Small intestine (tissue), 7 donors: ENCODE results near the gene LLGL2. TPM values are rescaled to one million over a fixed set of nuclear protein-coding genes. Genes with fewer than 3 reads are reported as not detected.

Experiments used
- DNase-seq, 2 donors: peaks; one replicate each; pipeline versions ENCODE4 v3.0.0 to v3.0.0-alpha.2; 2013
- FAIRE-seq: peaks from 2 replicates; lab custom pipeline; 2012; peaks lifted over from hg19 to GRCh38; lab: Jason Lieb, UNC
- H3K27ac ChIP-seq, 3 donors: one replicate each; pipeline ENCODE4 v1.5.1; 2013; ENCODE audit warnings: low read length in 2 of 3, mild to moderate bottlenecking in 2 of 3, control low read depth in 1 of 3, inconsistent platforms in 1 of 3, low read depth in 1 of 3, moderate library complexity in 1 of 3
- H3K27me3 ChIP-seq, 3 donors: one replicate each; pipeline ENCODE4 v1.6.1; 2013; ENCODE audit warnings: low read length in 3 of 3, inconsistent platforms in 1 of 3; ENCODE audit not compliant: control insufficient read depth in 3 of 3, insufficient read depth in 3 of 3
- H3K36me3 ChIP-seq, 3 donors: one replicate each; pipeline ENCODE4 v1.6.1; 2013; ENCODE audit warnings: low read length in 3 of 3, inconsistent platforms in 1 of 3, low read depth in 1 of 3, mild to moderate bottlenecking in 1 of 3, moderate library complexity in 1 of 3; ENCODE audit not compliant: control insufficient read depth in 3 of 3, insufficient read depth in 2 of 3
- H3K4me1 ChIP-seq, 3 donors: one replicate each; pipeline ENCODE4 v1.6.1; 2013; ENCODE audit warnings: low read length in 2 of 3, inconsistent platforms in 1 of 3, low read depth in 1 of 3, mild to moderate bottlenecking in 1 of 3, moderate library complexity in 1 of 3; ENCODE audit not compliant: control insufficient read depth in 3 of 3, insufficient read depth in 2 of 3
- H3K4me3 ChIP-seq, 3 donors: one replicate each; pipeline ENCODE4 v1.5.1; 2013; ENCODE audit warnings: low read length in 3 of 3, control low read depth in 1 of 3, inconsistent platforms in 1 of 3, low read depth in 1 of 3, mild to moderate bottlenecking in 1 of 3, moderate library complexity in 1 of 3
- H3K9me3 ChIP-seq, 2 donors: one replicate each; pipeline ENCODE4 v1.6.1; 2013; ENCODE audit warnings: low read depth in 1 of 2, low read length in 1 of 2; ENCODE audit not compliant: control insufficient read depth in 2 of 2, insufficient read depth in 1 of 2
- WGBS, 3 donors: extraction: QIAGEN DNeasy Blood & Tissue Kit; methylation state at CpG; one replicate each; pipeline ENCODE4 v1.1.7; 2013; 5-methylcytosine and 5-hydroxymethylcytosine counted together
- polyA plus RNA-seq, 4 donors: library from polyadenylated mRNA; stranded (reverse) in 3 of 4; unstranded in 1 of 4; fragments of 200-250 nt in 3 of 4; fragments of 120-200 nt in 1 of 4; gene quantifications; one replicate each; pipeline versions ENCODE4 v1.2.1 to v1.2.3, GENCODE V29; 2013
- donor health status: healthy with polysubstance abuse.
- donor health status: control.
- donor health status: control.
- donor health status: Bipolar disorder and iron deficiency.
- donor health status: healthy.

LLGL2 gene
- polyA plus RNA-seq, 4 donors: 140 to 365 (median 244) TPM

DNA sequence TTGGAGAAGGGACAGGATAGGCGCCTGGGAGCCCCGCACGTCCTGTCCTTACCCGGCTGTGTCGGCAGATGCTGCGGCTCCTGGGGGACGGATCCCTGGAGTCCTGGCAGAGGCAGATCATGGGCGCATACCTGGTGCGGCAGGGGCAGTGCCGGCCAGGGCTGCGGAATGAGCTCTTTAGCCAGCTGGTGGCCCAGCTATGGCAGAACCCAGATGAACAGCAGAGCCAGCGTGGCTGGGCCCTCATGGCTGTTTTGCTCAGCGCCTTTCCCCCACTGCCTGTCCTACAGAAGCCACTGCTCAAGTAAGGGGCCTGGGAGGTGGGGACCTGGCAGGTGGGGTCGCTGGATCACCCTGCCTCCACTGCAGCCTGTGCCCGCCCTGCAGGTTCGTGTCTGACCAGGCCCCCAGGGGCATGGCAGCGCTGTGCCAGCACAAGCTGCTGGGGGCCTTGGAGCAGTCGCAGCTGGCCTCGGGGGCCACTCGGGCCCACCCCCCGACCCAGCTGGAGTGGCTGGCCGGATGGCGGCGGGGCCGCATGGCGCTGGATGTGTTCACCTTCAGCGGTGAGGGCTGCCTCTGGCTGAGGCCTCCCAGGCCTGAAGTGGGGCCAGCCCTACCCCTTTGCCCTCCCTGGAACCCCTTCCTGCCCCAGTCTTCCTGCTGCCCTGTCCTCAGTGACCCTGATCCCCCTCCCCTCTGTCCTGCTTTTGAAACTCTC, 87.6 kb downstream of the LLGL2 start:
- 83 to 87% (median 86%) methylated on average over 23 to 27 of the region's 27 CpGs for WGBS, 3 donors
- peaks cover 0 to 3% of the 10 kb centered on the region in 2 donors for H3K9me3 ChIP-seq
- peak overlapping the region in 2 of 3 donors; percentile 64 to 82 for H3K4me3 ChIP-seq

DNA sequence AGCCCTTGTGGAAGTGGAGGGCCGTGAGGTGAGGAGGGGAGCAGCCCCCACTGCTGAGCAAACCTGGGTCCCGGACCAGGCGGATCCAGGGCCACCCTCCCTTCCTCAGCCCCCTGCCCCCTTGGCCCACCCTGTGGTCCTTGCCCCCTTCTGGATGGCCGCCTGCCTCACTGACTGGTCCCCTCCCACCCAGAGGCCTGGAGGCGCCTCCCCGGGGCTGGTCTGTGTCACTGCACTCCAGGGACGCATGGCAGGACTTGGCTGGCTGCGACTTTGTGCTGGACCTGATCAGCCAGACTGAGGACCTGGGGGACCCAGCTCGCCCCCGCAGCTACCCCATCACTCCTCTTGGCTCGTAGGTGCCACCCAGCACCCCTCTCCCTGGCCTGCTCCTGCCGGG, 88.5 kb downstream of the LLGL2 start:
- Histone ChIP-seq H3K4me3 (peak overlapping the region in 2 of 3 donors; percentile 64 to 82), H3K4me1 (peaks cover 0 to 96% (median 5%) of the 10 kb centered on the region in 3 donors), H3K27ac (peak overlapping the region in 2 of 3 donors; percentile 99 to 100), H3K36me3 (peaks cover 12 to 89% (median 19%) of the 10 kb centered on the region in 3 donors), H3K9me3 (peaks cover 0 to 3% of the 10 kb centered on the region in 2 donors), H3K27me3 (no peaks in the 10 kb centered on the region)
- DNase-seq (no peak), FAIRE-seq (no peak)
- 85 to 87% (median 85%) methylated on average over 9 to 12 of the region's 12 CpGs for WGBS, 3 donors

More for the DNA sequence above, 87.6 kb downstream of the LLGL2 start:
- Histone ChIP-seq H3K36me3 (peaks cover 12 to 80% (median 17%) of the 10 kb centered on the region in 3 donors), H3K27ac (peak overlapping the region; percentile 21 to 100 (median 99)), H3K27me3 (no peaks in the 10 kb centered on the region), H3K4me1 (peaks cover 0 to 94% (median 5%) of the 10 kb centered on the region in 3 donors)
- FAIRE-seq (no peak), DNase-seq (no peak)

DNA sequence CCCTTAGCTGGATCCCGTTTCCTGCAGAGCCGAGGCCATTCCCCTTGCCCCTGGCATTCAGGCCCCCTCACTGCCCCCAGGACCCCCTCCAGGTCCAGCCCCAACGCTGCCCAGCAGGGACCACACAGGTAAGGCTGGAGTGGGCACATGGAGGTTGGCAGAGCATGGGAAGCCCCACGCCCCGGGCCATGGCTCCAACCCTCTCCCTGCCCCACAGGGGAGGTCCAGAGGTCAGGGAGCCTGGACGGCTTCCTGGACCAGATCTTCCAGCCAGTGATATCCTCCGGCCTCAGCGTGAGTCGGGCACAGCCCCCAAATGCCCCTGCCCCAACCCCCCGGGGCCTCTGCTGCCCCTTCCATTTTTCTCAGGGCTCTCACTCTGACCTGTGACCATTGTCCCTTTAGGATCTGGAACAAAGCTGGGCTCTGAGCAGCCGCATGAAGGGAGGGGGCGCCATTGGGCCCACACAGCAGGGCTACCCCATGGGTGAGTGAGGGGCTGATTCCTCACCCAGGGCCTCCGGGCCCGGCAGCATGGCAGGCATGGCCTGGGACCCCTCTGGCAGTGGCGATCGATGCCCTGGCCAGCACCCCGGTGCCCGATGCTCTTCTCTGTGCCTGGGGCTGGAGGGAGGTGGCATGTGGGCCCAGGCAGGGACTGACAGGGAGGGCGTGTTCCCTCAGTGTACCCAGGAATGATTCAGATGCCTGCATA, 89.2 kb downstream of the LLGL2 start:
- peaks cover 0 to 96% (median 5%) of the 10 kb centered on the region in 3 donors for H3K4me1 ChIP-seq
- no peak for FAIRE-seq
- H3K9me3 ChIP-seq: peaks cover 0 to 3% of the 10 kb centered on the region in 2 donors
- H3K27me3 ChIP-seq: no peaks in the 10 kb centered on the region
- peak overlapping the region in 2 of 3 donors; percentile 64 to 82 for H3K4me3 ChIP-seq
- 70 to 81% (median 74%) methylated on average over 17 to 19 of the region's 19 CpGs for whole genome bisulfite sequencing, 3 donors
- H3K36me3 ChIP-seq: peaks cover 12 to 96% (median 19%) of the 10 kb centered on the region in 3 donors
- no peak for DNase-seq
- H3K27ac ChIP-seq: peak overlapping the region; percentile 42 to 100 (median 99)

DNA sequence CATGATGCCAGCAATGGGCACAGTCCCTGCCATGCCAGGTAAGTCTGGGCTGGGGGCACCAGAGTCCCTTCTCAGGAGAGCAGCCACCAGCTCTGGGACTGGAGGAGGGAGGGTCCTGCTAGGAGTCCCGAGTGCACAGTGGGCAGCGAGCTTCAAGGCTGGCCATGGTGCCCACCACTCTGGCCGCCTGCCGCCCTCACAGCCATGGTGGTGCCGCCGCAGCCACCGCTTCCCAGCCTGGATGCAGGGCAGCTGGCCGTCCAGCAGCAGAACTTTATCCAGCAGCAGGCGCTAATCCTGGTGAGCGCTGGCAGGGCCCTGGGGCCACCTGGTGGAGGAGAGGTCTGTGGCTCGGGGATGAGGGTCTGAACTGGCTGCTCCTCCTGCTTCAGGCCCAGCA, 89.8 kb downstream of the LLGL2 start:
- Histone ChIP-seq H3K9me3 (peaks cover 0 to 3% of the 10 kb centered on the region in 2 donors), H3K27me3 (no peaks in the 10 kb centered on the region), H3K4me1 (peaks cover 0 to 90% (median 5%) of the 10 kb centered on the region in 3 donors), H3K27ac (peak overlapping the region; percentile 88 to 100 (median 99)), H3K4me3 (peak overlapping the region in 1 of 3 donors; percentile 82), H3K36me3 (peaks cover 16 to 98% (median 19%) of the 10 kb centered on the region in 3 donors)
- FAIRE-seq (no peak), DNase-seq (no peak)
- 90 to 95% (median 91%) methylated on average over 10 to 11 of the region's 11 CpGs for WGBS, 3 donors

DNA sequence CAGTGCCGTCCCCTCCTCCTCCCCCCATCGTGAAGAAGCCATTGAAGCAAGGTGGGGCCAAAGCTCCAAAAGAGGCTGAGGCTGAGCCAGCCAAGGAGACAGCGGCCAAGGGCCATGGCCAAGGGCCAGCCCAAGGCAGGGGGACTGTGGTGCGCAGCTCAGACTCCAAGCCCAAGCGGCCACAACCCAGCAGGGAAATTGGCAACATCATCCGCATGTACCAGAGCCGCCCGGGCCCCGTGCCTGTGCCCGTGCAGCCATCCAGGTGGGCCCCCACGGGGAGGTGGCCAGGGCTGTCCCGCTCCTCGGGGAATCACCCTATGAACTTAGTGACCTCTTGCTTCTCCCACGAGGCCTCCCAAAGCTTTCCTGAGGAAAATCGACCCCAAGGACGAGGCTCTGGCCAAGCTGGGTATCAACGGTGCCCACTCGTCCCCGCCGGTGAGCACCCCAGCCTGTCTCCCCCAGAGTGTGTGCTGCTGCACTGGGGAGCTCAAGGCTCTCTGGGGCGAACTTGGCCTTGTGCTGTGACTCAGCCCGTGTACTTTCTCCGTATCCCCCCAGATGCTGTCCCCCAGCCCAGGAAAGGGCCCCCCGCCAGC, 91.1 kb downstream of the LLGL2 start:
- no peaks in the 10 kb centered on the region for H3K27me3 ChIP-seq
- DNase-seq (peak in 1 of 2 donors; percentile 33), FAIRE-seq (no peak)
- H3K9me3 ChIP-seq: peaks cover 0 to 3% of the 10 kb centered on the region in 2 donors
- H3K36me3 ChIP-seq: peaks cover 16 to 100% (median 26%) of the 10 kb centered on the region in 3 donors
- H3K4me3 ChIP-seq: peak overlapping the region in 1 of 3 donors; percentile 16
- peaks cover 0 to 77% (median 5%) of the 10 kb centered on the region in 3 donors for H3K4me1 ChIP-seq
- peak overlapping the region; percentile 88 to 100 (median 99) for H3K27ac ChIP-seq
- 49 to 76% (median 62%) methylated on average over 18 to 24 of the region's 24 CpGs for WGBS, 3 donors

DNA sequence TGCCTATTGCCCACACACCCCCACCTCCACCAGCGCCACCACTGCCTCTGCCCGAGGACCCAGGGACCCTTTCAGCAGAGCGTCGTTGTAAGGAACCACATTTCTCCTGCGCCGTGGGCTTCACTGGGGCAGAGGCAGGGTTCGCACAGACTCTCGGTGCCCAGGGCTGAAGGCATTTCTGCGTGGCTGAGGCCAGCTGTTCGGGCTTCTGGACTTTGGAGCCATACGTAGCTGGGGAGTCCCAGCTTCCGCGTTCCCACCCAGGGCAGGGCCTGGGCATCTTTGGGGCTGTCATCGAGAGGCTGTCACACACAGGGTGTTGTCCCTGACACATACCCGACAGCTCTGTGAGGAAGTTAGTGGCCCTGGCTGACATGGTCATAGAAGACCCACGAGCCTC, 91.7 kb downstream of the LLGL2 start:
- peaks cover 16 to 100% (median 24%) of the 10 kb centered on the region in 3 donors for H3K36me3 ChIP-seq
- H3K4me1 ChIP-seq: peaks cover 0 to 71% (median 5%) of the 10 kb centered on the region in 3 donors
- peaks cover 0 to 3% of the 10 kb centered on the region in 2 donors for H3K9me3 ChIP-seq
- DNase-seq: peak; percentile 96 to 99
- H3K4me3 ChIP-seq: peak overlapping the region in 1 of 3 donors; percentile 16
- H3K27me3 ChIP-seq: no peaks in the 10 kb centered on the region
- WGBS, 3 donors: 26 to 66% (median 43%) methylated on average over 16 of the region's 16 CpGs
- H3K27ac ChIP-seq: peak overlapping the region; percentile 88 to 100 (median 99)
- no peak for FAIRE-seq

DNA sequence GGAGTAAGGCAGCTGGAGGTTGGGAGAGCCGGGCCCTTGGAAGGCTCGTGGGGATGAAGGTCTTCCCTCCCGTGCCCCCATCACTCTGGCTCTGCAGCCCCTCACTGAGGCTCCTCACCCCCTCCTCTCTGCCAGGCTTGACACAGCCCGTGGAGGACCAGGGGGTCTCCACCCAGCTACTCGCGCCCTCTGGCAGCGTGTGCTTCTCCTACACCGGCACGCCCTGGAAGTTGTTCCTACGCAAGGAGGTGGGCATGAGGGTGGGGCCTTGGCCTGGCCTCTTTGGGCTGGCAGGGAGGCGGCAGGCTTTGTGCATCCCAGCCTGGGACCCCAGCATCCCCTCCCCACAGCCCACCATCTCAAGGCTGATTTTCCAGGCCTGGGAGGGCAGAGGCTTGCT, 92.2 kb downstream of the LLGL2 start:
- Histone ChIP-seq H3K36me3 (peaks cover 14 to 100% (median 24%) of the 10 kb centered on the region in 3 donors), H3K4me3 (peak overlapping the region in 1 of 3 donors; percentile 6), H3K9me3 (peaks cover 0 to 3% of the 10 kb centered on the region in 2 donors), H3K4me1 (peaks cover 0 to 67% (median 5%) of the 10 kb centered on the region in 3 donors), H3K27me3 (no peaks in the 10 kb centered on the region), H3K27ac (peak overlapping the region; percentile 88 to 99 (median 90))
- WGBS, 3 donors: 68 to 78% (median 71%) methylated on average over 11 of the region's 11 CpGs
- FAIRE-seq (no peak), DNase-seq (no peak)
